Transverse colon (tissue), 4 donors: Measurements from ENCODE around the gene YEATS2. TPM values are rescaled to one million over a fixed set of nuclear protein-coding genes. Genes with fewer than 3 reads are reported as not detected.

ENCODE experiments used
- DNase-seq: peaks from one replicate; pipeline ENCODE4 v3.0.0-alpha.2; 2019
- H3K27ac ChIP-seq, 4 donors: fragments of 200-600 bp; sonication (generic); 2 replicates each; pipeline ENCODE4 v1.5.1; 2016 to 2018; ENCODE audit warnings: inconsistent platforms in 4 of 4
- H3K27me3 ChIP-seq: fragments of 200-600 bp; sonication (generic); 2 replicates; pipeline ENCODE4 v1.5.1; 2017; ENCODE audit warnings: inconsistent platforms
- H3K36me3 ChIP-seq, 4 donors: fragments of 200-600 bp; sonication (generic); 2 replicates each; pipeline ENCODE4 v1.5.1; 2017 to 2019; ENCODE audit warnings: inconsistent platforms in 4 of 4
- H3K4me1 ChIP-seq, 4 donors: fragments of 200-600 bp; sonication (generic); 2 replicates each; pipeline ENCODE4 v1.5.1; 2017 to 2020; ENCODE audit warnings: inconsistent platforms in 4 of 4
- H3K4me3 ChIP-seq, 4 donors: fragments of 200-600 bp; sonication (generic); 1 replicate in 1 of 4; 2 replicates in 3 of 4; pipeline versions ENCODE4 v1.5.1 to v1.6.1; 2017 to 2019; ENCODE audit warnings: inconsistent platforms in 4 of 4
- H3K9me3 ChIP-seq, 2 donors: fragments of 200-600 bp; sonication (generic); 2 replicates each; pipeline ENCODE4 v1.5.1; 2017 to 2019; ENCODE audit warnings: inconsistent platforms in 2 of 2
- EP300 ChIP-seq: sonication (generic); formaldehyde crosslinking; IDR thresholded peaks from one replicate; pipeline ENCODE4 v1.6.1; 2017; ENCODE audit warnings: antibody characterized with exemption, low read depth
- POLR2A ChIP-seq: fragments of 450-650 bp; IDR thresholded peaks from one replicate; pipeline ENCODE4 v1.6.1; 2016; ENCODE audit warnings: antibody characterized with exemption, mild to moderate bottlenecking, moderate library complexity
- POLR2AphosphoS5 ChIP-seq, 3 donors: sonication (generic); formaldehyde crosslinking; IDR thresholded peaks; one replicate each; pipeline ENCODE4 v1.6.1; 2016; ENCODE audit warnings: antibody characterized with exemption in 3 of 3
- WGBS, 2 donors: methylation state at CpG; one replicate each; pipeline ENCODE4 v1.1.5; 2018; ENCODE audit warnings: low coverage in 1 of 2; 5-methylcytosine and 5-hydroxymethylcytosine counted together
- in situ Hi-C, 4 donors: fragments of 200-750 bp; cut with MboI; loops; one replicate each; pipeline versions ENCODE4 v1.15.0 to v1.15.1; 2017; ENCODE audit warnings: low sequenced_read_pairs in 3 of 4, low pct_ligation_motif_present in 1 of 4, low pct_unique_long_range_greater_than_20kb in 1 of 4
- intact Hi-C: fragments of 100-400 bp; cut with DNase I; formaldehyde crosslinking; loops from one replicate; pipeline ENCODE4 v1.15.1; 2023; ENCODE audit warnings: low total_unique reads
- total RNA-seq, 4 donors: library from RNA; depleted of rRNA; stranded (reverse); fragments of >200 nt; gene quantifications; one replicate each; pipeline ENCODE4 v1.1.0, GENCODE V29; 2016
- TF ChIP-seq, protein P1 (sequence below), 5 experiments: fragments of 200-600 bp in 3 of 5; fragments of 450-650 bp in 2 of 5; sonication (generic) in 3 of 5; IDR thresholded peaks; 1 replicate in 2 of 5; 2 replicates in 3 of 5; pipeline ENCODE4 v1.5.1; 2016 to 2017; ENCODE audit warnings: antibody characterized with exemption in 5 of 5, inconsistent platforms in 3 of 5, mild to moderate bottlenecking in 2 of 5, moderate library complexity in 1 of 5

The YEATS2 gene
- total RNA-seq, 4 donors from 2014 or later: 10.1 to 23.2 (median 16.1) TPM

- Histone ChIP-seq H3K36me3 (peaks cover 0 to 47% (median 21%) of the 10 kb centered on the region in 4 donors), H3K4me1 (no peaks in the 10 kb centered on the region), H3K27me3 (no peaks in the 10 kb centered on the region), H3K27ac (no peak overlapping the region), H3K4me3 (no peak overlapping the region), H3K9me3 (no peaks in the 10 kb centered on the region)
- 94 to 100% methylated on average over 3 of the region's 3 CpGs for WGBS, 2 donors
- intact Hi-C loops (no loop called here), in situ Hi-C loops (no loop called here)
- DNase-seq: no peak
- TF ChIP-seq POLR2A: no peak
- no peak for TF ChIP-seq POLR2AphosphoS5 (IDR thresholded peaks at IDR 0.05)
- no peak for TF ChIP-seq EP300
- TF ChIP-seq, protein P1, sequence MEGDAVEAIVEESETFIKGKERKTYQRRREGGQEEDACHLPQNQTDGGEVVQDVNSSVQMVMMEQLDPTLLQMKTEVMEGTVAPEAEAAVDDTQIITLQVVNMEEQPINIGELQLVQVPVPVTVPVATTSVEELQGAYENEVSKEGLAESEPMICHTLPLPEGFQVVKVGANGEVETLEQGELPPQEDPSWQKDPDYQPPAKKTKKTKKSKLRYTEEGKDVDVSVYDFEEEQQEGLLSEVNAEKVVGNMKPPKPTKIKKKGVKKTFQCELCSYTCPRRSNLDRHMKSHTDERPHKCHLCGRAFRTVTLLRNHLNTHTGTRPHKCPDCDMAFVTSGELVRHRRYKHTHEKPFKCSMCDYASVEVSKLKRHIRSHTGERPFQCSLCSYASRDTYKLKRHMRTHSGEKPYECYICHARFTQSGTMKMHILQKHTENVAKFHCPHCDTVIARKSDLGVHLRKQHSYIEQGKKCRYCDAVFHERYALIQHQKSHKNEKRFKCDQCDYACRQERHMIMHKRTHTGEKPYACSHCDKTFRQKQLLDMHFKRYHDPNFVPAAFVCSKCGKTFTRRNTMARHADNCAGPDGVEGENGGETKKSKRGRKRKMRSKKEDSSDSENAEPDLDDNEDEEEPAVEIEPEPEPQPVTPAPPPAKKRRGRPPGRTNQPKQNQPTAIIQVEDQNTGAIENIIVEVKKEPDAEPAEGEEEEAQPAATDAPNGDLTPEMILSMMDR (IDR thresholded peaks at IDR 0.05): no peak
Observed at GRCh38 chr3:183857863-183858262, 160.3 kb downstream of the YEATS2 start.

Other genes with a start within 250 kb of the YEATS2 start
- 10 to 100 TPM in 1 of 4 donors, 1 to 10 TPM in 2, under 1 TPM in 1; 0.60 to 17.0 (median 2.7) TPM for gene KLHL6, start 142.1 kb upstream of the YEATS2 start, total RNA-seq
- 100 to 1,000 TPM in 1 of 4 donors, 10 to 100 TPM in 3; 28.4 to 108 (median 65.4) TPM for gene KLHL24, start 62.2 kb upstream of the YEATS2 start, total RNA-seq
- 1 to 10 TPM in 2 of 4 donors, not detected in 2; 1.4 to 2.1 TPM for gene MAP6D1, start 127.8 kb downstream of the YEATS2 start, total RNA-seq
- gene PARL, start 187.1 kb downstream of the YEATS2 start, total RNA-seq: 10 to 100 TPM; 27.3 to 61.3 (median 48.8) TPM